ENCODE data around the gene MAFG. TPM values are rescaled to one million over a fixed set of nuclear protein-coding genes. Genes with fewer than 3 reads are reported as not detected.
A peak's percentile ranks its signal among the peaks of the same experiment; 100 is the strongest.

Gene MAFG
- polyA plus RNA-seq, 1 of the 3 experiments (the other 2 are of a cell fraction): 38.7 TPM

DNA sequence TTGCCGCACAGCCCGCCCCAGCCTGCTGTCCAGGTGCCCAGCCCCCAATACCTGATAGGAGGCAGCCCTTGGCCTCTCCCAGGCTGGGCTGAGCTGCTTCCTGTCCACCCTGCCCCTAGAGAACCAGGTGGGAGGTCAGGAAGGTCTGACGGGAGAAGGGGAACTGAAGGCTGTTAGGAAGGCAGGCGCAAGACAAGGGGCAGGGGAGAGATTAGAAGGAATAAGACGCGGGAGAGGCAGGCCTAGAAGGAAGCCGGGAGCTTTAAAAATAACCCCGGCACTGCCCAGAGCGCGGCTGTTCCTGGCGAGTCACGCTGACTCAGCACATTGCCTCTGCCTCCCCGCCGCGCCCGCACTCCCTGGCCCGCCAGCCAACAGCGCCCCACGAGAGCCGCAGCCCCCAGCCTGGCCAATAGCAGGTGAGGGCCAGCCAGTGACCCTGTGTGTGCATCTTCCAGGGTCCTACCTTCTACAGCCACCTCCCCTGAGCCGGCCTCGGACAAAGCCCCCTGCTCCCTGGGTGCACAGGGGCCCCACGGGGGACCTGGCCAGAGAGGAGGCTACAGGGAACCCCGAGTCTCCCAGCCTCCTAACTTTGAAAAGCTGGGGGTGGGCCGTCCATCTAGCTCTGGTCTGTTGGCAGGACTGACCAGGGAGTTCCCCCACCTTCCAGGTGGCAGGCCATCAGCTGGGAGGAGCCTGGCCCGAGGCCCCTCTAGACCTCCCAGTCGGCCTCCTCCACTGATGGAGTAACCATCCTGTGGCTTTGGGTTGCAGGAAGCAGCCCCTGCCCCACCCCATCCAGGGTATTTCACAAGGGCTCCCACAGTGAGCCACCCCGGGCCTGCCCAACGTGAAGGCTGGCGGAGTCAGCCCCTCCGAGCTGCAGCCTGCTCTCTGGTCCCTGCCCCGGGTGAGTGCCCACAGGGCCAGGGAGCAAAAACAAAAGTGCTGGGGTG is 4.0 kb downstream of the MAFG start:
- Histone ChIP-seq H3K27me3 (ENCODE audit: insufficient read depth) (no peaks in the 10 kb centered on the region), H3K27ac (ENCODE audit: low read depth in 2 of 2, low read length in 1 of 2) (no peak overlapping the region; a peak in 1 of 4 replicates), H3K4me1 (ENCODE audit: control insufficient read depth in 1 of 2, insufficient read depth in 2 of 2, low read depth in 1 of 2, low read length in 1 of 2) (peaks cover 15 to 24% of the 10 kb centered on the region in 2 experiments; a peak in 2 of 4 replicates), H3K9ac (no peak overlapping the region), H3K4me3 (ENCODE audit: low read depth in 2 of 2, low read length in 1 of 2) (no peak overlapping the region), H3K79me2 (ENCODE audit: insufficient read depth) (peaks cover 83% of the 10 kb centered on the region), H4K20me1 (ENCODE audit: insufficient read depth) (peaks cover 73% of the 10 kb centered on the region), H3K9me2 (no peaks in the 10 kb centered on the region), H2AFZ (ENCODE audit: low read depth) (no peak overlapping the region), H3K36me3 (replicated peaks in 1 of 2; ENCODE audit: control insufficient read depth in 1 of 2, insufficient read depth in 2 of 2, low read length in 1 of 2) (peaks cover 9 to 40% of the 10 kb centered on the region in 2 experiments), H3F3A (replicated peaks; ENCODE audit: insufficient read depth) (peaks cover 11% of the 10 kb centered on the region), H3K9me3 (no peaks in the 10 kb centered on the region), H3K4me2 (peak overlapping the region; percentile 6; the same call in 1 of the 2 replicates)
- CTCF ChIA-PET: interaction anchor here (1.0 to 11.7 kb wide), 6 partner anchors 11 to 97 kb away, joined by 3 to 107 read pairs (median 6); partner anchors contain the start of gene NOTUM
- POLR2A ChIA-PET: interaction anchor here (0.7 to 1.7 kb wide), 2 partner anchors 53 to 82 kb away, joined by 3 to 8 read pairs; partner anchors contain the start of gene ARHGDIA
- 74% methylated on average over 31 of the region's 32 CpGs for WGBS (ENCODE audit: low lambda C conversion rate)
- TF ChIP-seq ELF1 (IDR thresholded peaks at IDR 0.05) (no peak), CHD2 (IDR thresholded peaks at IDR 0.05; ENCODE audit: low read length, partially characterized antibody) (no peak), JUND (IDR thresholded peaks at IDR 0.05) (no peak), RAD21 (IDR thresholded peaks at IDR 0.05; ENCODE audit: low read length) (no peak), TEAD4 (IDR thresholded peaks at IDR 0.05; ENCODE audit: borderline replicate concordance, insufficient read depth) (no peak), GATA2 (CRISPR knock-in tag; IDR thresholded peaks at IDR 0.05) (no peak), RXRA (IDR thresholded peaks at IDR 0.05; ENCODE audit: borderline replicate concordance, low read depth) (no peak), RFX5 (IDR thresholded peaks at IDR 0.05; ENCODE audit: low read length) (no peak), TCF12 (IDR thresholded peaks at IDR 0.05) (no peak), FOXJ3 (CRISPR knock-in tag; IDR thresholded peaks at IDR 0.05) (no peak), POLR2AphosphoS5 (IDR thresholded peaks at IDR 0.05; ENCODE audit: low read depth, low read length) (no peak), RCOR1 (IDR thresholded peaks at IDR 0.05; ENCODE audit: low read length) (no peak), TAF1 (IDR thresholded peaks at IDR 0.05; ENCODE audit: borderline replicate concordance, low read depth, low read length) (no peak), SIN3A (IDR thresholded peaks at IDR 0.05; ENCODE audit: borderline replicate concordance, low read depth, low read length) (no peak), NFIC (IDR thresholded peaks at IDR 0.05; ENCODE audit: borderline replicate concordance) (no peak), MXI1 (IDR thresholded peaks at IDR 0.05; ENCODE audit: low read depth, low read length) (no peak)
- TF ChIP-seq, protein P1, sequence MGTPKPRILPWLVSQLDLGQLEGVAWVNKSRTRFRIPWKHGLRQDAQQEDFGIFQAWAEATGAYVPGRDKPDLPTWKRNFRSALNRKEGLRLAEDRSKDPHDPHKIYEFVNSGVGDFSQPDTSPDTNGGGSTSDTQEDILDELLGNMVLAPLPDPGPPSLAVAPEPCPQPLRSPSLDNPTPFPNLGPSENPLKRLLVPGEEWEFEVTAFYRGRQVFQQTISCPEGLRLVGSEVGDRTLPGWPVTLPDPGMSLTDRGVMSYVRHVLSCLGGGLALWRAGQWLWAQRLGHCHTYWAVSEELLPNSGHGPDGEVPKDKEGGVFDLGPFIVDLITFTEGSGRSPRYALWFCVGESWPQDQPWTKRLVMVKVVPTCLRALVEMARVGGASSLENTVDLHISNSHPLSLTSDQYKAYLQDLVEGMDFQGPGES (IDR thresholded peaks at IDR 0.05; ENCODE audit: low read depth, low read length): no peak
- no peak for DNase-seq
